SK-N-SH (cell line): Measurements from ENCODE around the gene DOCK3. TPM values are rescaled to one million over a fixed set of nuclear protein-coding genes. Genes with fewer than 3 reads are reported as not detected.
"Not testable (repeated sequence)": the region's sequence is repeated elsewhere in the genome, so short reads cannot be mapped to it uniquely, and the experiment has no call there.

Source experiments
- CTCF ChIA-PET: fragments of 300-600, 350-600 bp; formaldehyde crosslinking; extraction: SDS; loops from one replicate; lab custom pipeline; 2021; lab: Yijun Ruan, JAX
- POLR2A ChIA-PET: fragments of 350-600 bp; sonication (Branson Sonifier 250); formaldehyde crosslinking; extraction: SDS; loops from one replicate; lab custom pipeline; 2020; ENCODE audit warnings: antibody characterized with exemption, inconsistent platforms; lab: Yijun Ruan, JAX
- DNase-seq: peaks from one replicate; pipeline ENCODE4 v3.0.0; 2012
- H2AFZ ChIP-seq: fragments of 200-600 bp; sonication (generic); 2 replicates; pipeline ENCODE4 v1.8.1; 2016; ENCODE audit warnings: antibody characterized with exemption, mild to moderate bottlenecking, low read depth
- H3F3A ChIP-seq: fragments of 200-600 bp; sonication (generic); replicated peaks from 2 replicates; pipeline ENCODE3; 2016; ENCODE audit warnings: antibody characterized with exemption, mild to moderate bottlenecking; ENCODE audit not compliant: insufficient read depth
- H3K27ac ChIP-seq, 2 experiments: fragments of 200-500 bp in 1 of 2; fragments of 200-600 bp in 1 of 2; sonication (Bioruptor generic) in 1 of 2; sonication (generic), shearing (Covaris generic) in 1 of 2; 2 replicates each; pipeline versions ENCODE4 v1.5.1 to v1.6.1; 2014 to 2016; ENCODE audit warnings: low read depth in 2 of 2, inconsistent platforms in 1 of 2, low read length in 1 of 2, mild to moderate bottlenecking in 1 of 2, mixed read lengths in 1 of 2
- H3K27me3 ChIP-seq: fragments of 200-600 bp; sonication (generic), shearing (Covaris generic); 2 replicates; pipeline ENCODE4 v1.6.1; 2016; ENCODE audit warnings: mixed run types; ENCODE audit not compliant: insufficient read depth
- H3K36me3 ChIP-seq, 2 experiments: fragments of 200-500 bp in 1 of 2; fragments of 200-600 bp in 1 of 2; sonication (Bioruptor generic) in 1 of 2; sonication (generic) in 1 of 2; replicated peaks in 1 of 2; 2 replicates each; pipeline versions ENCODE3 to v1.5.1; 2014 to 2016; ENCODE audit warnings: low read length in 1 of 2, mild to moderate bottlenecking in 1 of 2; ENCODE audit not compliant: insufficient read depth in 2 of 2, control insufficient read depth in 1 of 2
- H3K4me1 ChIP-seq, 2 experiments: fragments of 200-500 bp in 1 of 2; fragments of 200-600 bp in 1 of 2; sonication (Bioruptor generic) in 1 of 2; sonication (generic), shearing (Covaris generic) in 1 of 2; 2 replicates each; pipeline versions ENCODE4 v1.5.1 to v1.6.1; 2014 to 2016; ENCODE audit warnings: low read depth in 1 of 2, low read length in 1 of 2, mixed run types in 1 of 2; ENCODE audit not compliant: insufficient read depth in 2 of 2, control insufficient read depth in 1 of 2
- H3K4me2 ChIP-seq: fragments of 200-600 bp; sonication (generic), shearing (Covaris generic); 2 replicates; pipeline ENCODE4 v1.6.1; 2017; ENCODE audit warnings: mixed run types
- H3K4me3 ChIP-seq, 2 experiments: fragments of 200-500 bp in 1 of 2; fragments of 200-600 bp in 1 of 2; sonication (Bioruptor generic) in 1 of 2; sonication (generic), shearing (Covaris generic) in 1 of 2; 2 replicates each; pipeline versions ENCODE4 v1.5.1 to v1.8.1; 2014 to 2016; ENCODE audit warnings: low read depth in 2 of 2, inconsistent platforms in 1 of 2, low read length in 1 of 2, mild to moderate bottlenecking in 1 of 2, mixed read lengths in 1 of 2, moderate library complexity in 1 of 2
- H3K79me2 ChIP-seq: fragments of 200-600 bp; sonication (generic); 2 replicates; pipeline ENCODE4 v1.8.1; 2017; ENCODE audit warnings: mild to moderate bottlenecking; ENCODE audit not compliant: insufficient read depth
- H3K9ac ChIP-seq: fragments of 200-600 bp; sonication (generic); 2 replicates; pipeline ENCODE4 v1.6.1; 2017; ENCODE audit warnings: mixed run types
- H3K9me2 ChIP-seq: fragments of 200-600 bp; sonication (generic); 2 replicates; pipeline ENCODE4 v1.6.1; 2017; ENCODE audit warnings: mixed run types
- H3K9me3 ChIP-seq: fragments of 200-600 bp; sonication (generic); 2 replicates; pipeline ENCODE4 v1.6.1; 2017; ENCODE audit warnings: mixed run types, mild to moderate bottlenecking, moderate library complexity
- H4K20me1 ChIP-seq: fragments of 200-600 bp; sonication (generic); 2 replicates; pipeline ENCODE4 v1.6.1; 2017; ENCODE audit warnings: mild to moderate bottlenecking, mixed run types; ENCODE audit not compliant: insufficient read depth
- EZH2phosphoT487 ChIP-seq: fragments of 200-600 bp; sonication (generic); IDR thresholded peaks from 2 replicates; pipeline ENCODE4 v1.6.1; 2017; ENCODE audit warnings: low read depth, mixed run types, mild to moderate bottlenecking, antibody characterized with exemption, moderate library complexity, borderline replicate concordance
- GABPA ChIP-seq: IDR thresholded peaks from 2 replicates; pipeline ENCODE4 v1.4.0; 2012; ENCODE audit warnings: low read depth, mild to moderate bottlenecking
- GATA2 ChIP-seq: sonication (generic); formaldehyde crosslinking; IDR thresholded peaks from 2 replicates; pipeline ENCODE4 v1.5.0; 2020; ENCODE audit warnings: mild to moderate bottlenecking, missing genetic modification reagents
- NRF1 ChIP-seq: IDR thresholded peaks from 2 replicates; pipeline ENCODE4 v1.6.1; 2012; ENCODE audit warnings: low read depth, mild to moderate bottlenecking, low read length
- POLR2AphosphoS5 ChIP-seq: IDR thresholded peaks from 2 replicates; pipeline ENCODE4 v1.6.1; 2012; ENCODE audit warnings: low read depth, low read length
- RAD21 ChIP-seq: IDR thresholded peaks from 2 replicates; pipeline ENCODE4 v1.6.1; 2012; ENCODE audit warnings: mild to moderate bottlenecking, low read length
- RCOR1 ChIP-seq: fragments of 150-350 bp; IDR thresholded peaks from 2 replicates; pipeline ENCODE4 v1.6.1; 2017; ENCODE audit warnings: antibody characterized with exemption, low read length
- SIN3A ChIP-seq: IDR thresholded peaks from 2 replicates; pipeline ENCODE4 v1.6.1; 2012; ENCODE audit warnings: low read depth, mild to moderate bottlenecking, low read length, moderate library complexity, borderline replicate concordance
- USF2 ChIP-seq: fragments of 150-350 bp; IDR thresholded peaks from 2 replicates; pipeline ENCODE4 v1.6.1; 2017; ENCODE audit warnings: antibody characterized with exemption, low read length, low read depth, borderline replicate concordance
- ZBTB33 ChIP-seq: IDR thresholded peaks from 2 replicates; pipeline ENCODE4 v1.4.0; 2012; ENCODE audit warnings: low read depth, borderline replicate concordance
- WGBS: methylation state at CpG from one replicate; pipeline ENCODE4 v1.1.6; 2017; ENCODE audit warnings: low lambda C conversion rate; 5-methylcytosine and 5-hydroxymethylcytosine counted together
- polyA plus RNA-seq, 3 experiments: library from polyadenylated mRNA; depleted of rRNA; stranded (reverse); fragments of >200 nt; gene quantifications; 2 replicates each; pipeline ENCODE4 v1.2.3, GENCODE V29; 2012
- TF ChIP-seq, protein P1 (sequence below): IDR thresholded peaks from 2 replicates; pipeline ENCODE4 v1.4.0; 2012; ENCODE audit warnings: low read depth, borderline replicate concordance
- TF ChIP-seq, protein P2 (sequence below): IDR thresholded peaks from 2 replicates; pipeline ENCODE4 v1.6.1; 2012; ENCODE audit warnings: mild to moderate bottlenecking, low read depth, low read length, moderate library complexity

The DOCK3 gene
- polyA plus RNA-seq, 1 of the 3 experiments (the other 2 are of a cell fraction): 0.05 TPM

GRCh38 chr3:50972029-50972428 lies 297.3 kb downstream of the DOCK3 start:
- no peak overlapping the region for H2AFZ ChIP-seq
- no peaks in the 10 kb centered on the region for H3K79me2 ChIP-seq
- TF ChIP-seq USF2: no peak
- TF ChIP-seq RAD21: no peak
- TF ChIP-seq, protein P1, sequence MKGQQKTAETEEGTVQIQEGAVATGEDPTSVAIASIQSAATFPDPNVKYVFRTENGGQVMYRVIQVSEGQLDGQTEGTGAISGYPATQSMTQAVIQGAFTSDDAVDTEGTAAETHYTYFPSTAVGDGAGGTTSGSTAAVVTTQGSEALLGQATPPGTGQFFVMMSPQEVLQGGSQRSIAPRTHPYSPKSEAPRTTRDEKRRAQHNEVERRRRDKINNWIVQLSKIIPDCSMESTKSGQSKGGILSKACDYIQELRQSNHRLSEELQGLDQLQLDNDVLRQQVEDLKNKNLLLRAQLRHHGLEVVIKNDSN: no peak
- TF ChIP-seq GATA2: no peak
- TF ChIP-seq EZH2phosphoT487: no peak
- TF ChIP-seq ZBTB33: no peak
- no peak for TF ChIP-seq POLR2AphosphoS5
- TF ChIP-seq, protein P2, sequence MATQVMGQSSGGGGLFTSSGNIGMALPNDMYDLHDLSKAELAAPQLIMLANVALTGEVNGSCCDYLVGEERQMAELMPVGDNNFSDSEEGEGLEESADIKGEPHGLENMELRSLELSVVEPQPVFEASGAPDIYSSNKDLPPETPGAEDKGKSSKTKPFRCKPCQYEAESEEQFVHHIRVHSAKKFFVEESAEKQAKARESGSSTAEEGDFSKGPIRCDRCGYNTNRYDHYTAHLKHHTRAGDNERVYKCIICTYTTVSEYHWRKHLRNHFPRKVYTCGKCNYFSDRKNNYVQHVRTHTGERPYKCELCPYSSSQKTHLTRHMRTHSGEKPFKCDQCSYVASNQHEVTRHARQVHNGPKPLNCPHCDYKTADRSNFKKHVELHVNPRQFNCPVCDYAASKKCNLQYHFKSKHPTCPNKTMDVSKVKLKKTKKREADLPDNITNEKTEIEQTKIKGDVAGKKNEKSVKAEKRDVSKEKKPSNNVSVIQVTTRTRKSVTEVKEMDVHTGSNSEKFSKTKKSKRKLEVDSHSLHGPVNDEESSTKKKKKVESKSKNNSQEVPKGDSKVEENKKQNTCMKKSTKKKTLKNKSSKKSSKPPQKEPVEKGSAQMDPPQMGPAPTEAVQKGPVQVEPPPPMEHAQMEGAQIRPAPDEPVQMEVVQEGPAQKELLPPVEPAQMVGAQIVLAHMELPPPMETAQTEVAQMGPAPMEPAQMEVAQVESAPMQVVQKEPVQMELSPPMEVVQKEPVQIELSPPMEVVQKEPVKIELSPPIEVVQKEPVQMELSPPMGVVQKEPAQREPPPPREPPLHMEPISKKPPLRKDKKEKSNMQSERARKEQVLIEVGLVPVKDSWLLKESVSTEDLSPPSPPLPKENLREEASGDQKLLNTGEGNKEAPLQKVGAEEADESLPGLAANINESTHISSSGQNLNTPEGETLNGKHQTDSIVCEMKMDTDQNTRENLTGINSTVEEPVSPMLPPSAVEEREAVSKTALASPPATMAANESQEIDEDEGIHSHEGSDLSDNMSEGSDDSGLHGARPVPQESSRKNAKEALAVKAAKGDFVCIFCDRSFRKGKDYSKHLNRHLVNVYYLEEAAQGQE: no peak
- no peak for TF ChIP-seq SIN3A
- no peak for TF ChIP-seq GABPA
- no peak for TF ChIP-seq RCOR1
- no peak for TF ChIP-seq NRF1
- no peaks in the 10 kb centered on the region for H3K27me3 ChIP-seq
- H3K9me2 ChIP-seq: no peaks in the 10 kb centered on the region
- H3K4me3 ChIP-seq: no peak overlapping the region
- no peaks in the 10 kb centered on the region for H4K20me1 ChIP-seq
- no peak for DNase-seq
- no peak overlapping the region for H3K4me2 ChIP-seq
- H3K9me3 ChIP-seq: no peaks in the 10 kb centered on the region
- H3K27ac ChIP-seq: no peak overlapping the region
- H3K9ac ChIP-seq: no peak overlapping the region
- ChIA-PET POLR2A (no interaction called here), CTCF (interaction anchor here (0.7 to 3.5 kb wide), 23 partner anchors 9 to 722 kb away, joined by 3 to 25 read pairs (median 3); no protein-coding TSS in a partner anchor)
- WGBS: no CpG with 5 or more reads among the region's 2 CpGs
- peaks cover 4% of the 10 kb centered on the region for H3F3A ChIP-seq
- no peaks in the 10 kb centered on the region for H3K36me3 ChIP-seq
- H3K4me1 ChIP-seq: no peaks in the 10 kb centered on the region

GRCh38 chr3:50978586-50978985 lies 303.9 kb downstream of the DOCK3 start:
- H4K20me1 ChIP-seq, H3K27ac ChIP-seq, POLR2A ChIA-PET, H2AFZ ChIP-seq, H3K79me2 ChIP-seq, H3K4me2 ChIP-seq, H3K4me1 ChIP-seq, H3K36me3 ChIP-seq, H3F3A ChIP-seq, H3K4me3 ChIP-seq, DNase-seq, H3K9me2 ChIP-seq, H3K9ac ChIP-seq, H3K9me3 ChIP-seq, H3K27me3 ChIP-seq: not testable (repeated sequence)
- CTCF ChIA-PET: interaction anchor here (1.7 kb wide), 1 partner anchor 363 kb away, joined by 6 read pairs; no protein-coding TSS in a partner anchor
- 46% methylated on average over 12 of the region's 18 CpGs for WGBS
